ENCODE results near the gene ADAMTS6. TPM values are rescaled to one million over a fixed set of nuclear protein-coding genes. Genes with fewer than 3 reads are reported as not detected.

The ADAMTS6 gene
- total RNA-seq, 5 donors from 2014 or later (not counting 1 experiment from before 2014, with no cell fraction given) = 2.0 to 5.3 (median 4.0) TPM

GRCh38 chr5:65296067-65296466 lies 185.7 kb downstream of the ADAMTS6 start:
- H3K27ac ChIP-seq (ENCODE audit: low read length) = no peak overlapping the region
- POLR2A ChIA-PET = interaction anchor here in 1 of 2 donors (0.6 kb wide), 1 partner anchor 107 kb away, joined by 3 read pairs; no protein-coding TSS in a partner anchor
- H3K27me3 Mint-ChIP-seq = no peaks in the 10 kb centered on the region
- H3K4me1 Mint-ChIP-seq = no peaks in the 10 kb centered on the region
- no peaks in the 10 kb centered on the region for H3K4me1 ChIP-seq (ENCODE audit: control insufficient read depth in 1 of 2, extremely low read depth in 1 of 2, insufficient read depth in 2 of 2, low read length in 2 of 2)
- WGBS (ENCODE audit: insufficient coverage) = no CpG with 5 or more reads among the region's 1 CpG
- H3K9me3 Mint-ChIP-seq = no peaks in the 10 kb centered on the region
- no peak overlapping the region for H3K27ac Mint-ChIP-seq
- no peaks in the 10 kb centered on the region for H3K36me3 Mint-ChIP-seq
- H3K4me3 Mint-ChIP-seq = no peak overlapping the region
- no peaks in the 10 kb centered on the region for H3K36me3 ChIP-seq (ENCODE audit: control insufficient read depth in 2 of 2, extremely low read depth in 1 of 2, insufficient read depth in 1 of 2, low read length in 1 of 2)
- ATAC-seq (replicated peaks in 1 of 4) (no peak), DNase-seq (no peak)
- no peaks in the 10 kb centered on the region for H3K27me3 ChIP-seq (replicated peaks in 1 of 2; ENCODE audit: control insufficient read depth in 2 of 2, extremely low read depth in 1 of 2, insufficient read depth in 2 of 2, low read length in 1 of 2)
- H3K4me3 ChIP-seq (ENCODE audit: control insufficient read depth in 1 of 2, extremely low read depth in 1 of 2, low read length in 1 of 2) = no peak overlapping the region
- no peaks in the 10 kb centered on the region for H3K9me3 ChIP-seq
- CTCF ChIA-PET = no interaction called here

GRCh38 chr5:65292196-65292595 lies 189.5 kb downstream of the ADAMTS6 start:
- ChIA-PET CTCF (no interaction called here), POLR2A (no interaction called here)
- Mint-ChIP-seq H3K27me3 (no peaks in the 10 kb centered on the region), H3K4me1 (no peaks in the 10 kb centered on the region), H3K36me3 (no peaks in the 10 kb centered on the region), H3K27ac (no peak overlapping the region), H3K9me3 (no peaks in the 10 kb centered on the region), H3K4me3 (no peak overlapping the region)
- Histone ChIP-seq H3K27me3 (replicated peaks in 1 of 2; ENCODE audit: control insufficient read depth in 2 of 2, extremely low read depth in 1 of 2, insufficient read depth in 2 of 2, low read length in 1 of 2) (no peaks in the 10 kb centered on the region), H3K36me3 (ENCODE audit: control insufficient read depth in 2 of 2, extremely low read depth in 1 of 2, insufficient read depth in 1 of 2, low read length in 1 of 2) (no peaks in the 10 kb centered on the region), H3K4me3 (ENCODE audit: control insufficient read depth in 1 of 2, extremely low read depth in 1 of 2, low read length in 1 of 2) (no peak overlapping the region), H3K4me1 (ENCODE audit: control insufficient read depth in 1 of 2, extremely low read depth in 1 of 2, insufficient read depth in 2 of 2, low read length in 2 of 2) (no peaks in the 10 kb centered on the region), H3K9me3 (no peaks in the 10 kb centered on the region), H3K27ac (ENCODE audit: low read length) (no peak overlapping the region)
- DNase-seq = no peak
- no peak for ATAC-seq (replicated peaks in 1 of 4)

GRCh38 chr5:65290677-65291076 lies 191.0 kb downstream of the ADAMTS6 start:
- POLR2A ChIA-PET = no interaction called here
- Histone ChIP-seq H3K4me3 (ENCODE audit: control insufficient read depth in 1 of 2, extremely low read depth in 1 of 2, low read length in 1 of 2) (no peak overlapping the region), H3K36me3 (ENCODE audit: control insufficient read depth in 2 of 2, extremely low read depth in 1 of 2, insufficient read depth in 1 of 2, low read length in 1 of 2) (no peaks in the 10 kb centered on the region), H3K27me3 (replicated peaks in 1 of 2; ENCODE audit: control insufficient read depth in 2 of 2, extremely low read depth in 1 of 2, insufficient read depth in 2 of 2, low read length in 1 of 2) (no peaks in the 10 kb centered on the region), H3K27ac (ENCODE audit: low read length) (no peak overlapping the region), H3K4me1 (ENCODE audit: control insufficient read depth in 1 of 2, extremely low read depth in 1 of 2, insufficient read depth in 2 of 2, low read length in 2 of 2) (no peaks in the 10 kb centered on the region), H3K9me3 (no peaks in the 10 kb centered on the region)
- H3K4me3 Mint-ChIP-seq = no peak overlapping the region
- DNase-seq (no peak), ATAC-seq (replicated peaks in 1 of 4) (no peak)
- CTCF ChIA-PET = no interaction called here
- H3K4me1 Mint-ChIP-seq = no peaks in the 10 kb centered on the region
- H3K9me3 Mint-ChIP-seq = no peaks in the 10 kb centered on the region
- WGBS (ENCODE audit: insufficient coverage) = no CpG with 5 or more reads among the region's 1 CpG
- H3K27ac Mint-ChIP-seq = no peak overlapping the region
- no peaks in the 10 kb centered on the region for H3K36me3 Mint-ChIP-seq
- H3K27me3 Mint-ChIP-seq = no peaks in the 10 kb centered on the region

- ChIA-PET POLR2A (no interaction called here), CTCF (no interaction called here)
- no peak overlapping the region for H3K4me3 ChIP-seq (ENCODE audit: control insufficient read depth in 1 of 2, extremely low read depth in 1 of 2, low read length in 1 of 2)
- no peaks in the 10 kb centered on the region for H3K27me3 Mint-ChIP-seq
- no peak for ATAC-seq (replicated peaks in 1 of 4)
- no CpG with 5 or more reads among the region's 2 CpGs for WGBS (ENCODE audit: insufficient coverage)
- no peaks in the 10 kb centered on the region for H3K4me1 ChIP-seq (ENCODE audit: control insufficient read depth in 1 of 2, extremely low read depth in 1 of 2, insufficient read depth in 2 of 2, low read length in 2 of 2)
- H3K36me3 Mint-ChIP-seq = no peaks in the 10 kb centered on the region
- no peaks in the 10 kb centered on the region for H3K4me1 Mint-ChIP-seq
- H3K27ac ChIP-seq (ENCODE audit: low read length) = no peak overlapping the region
- no peak for DNase-seq
- no peaks in the 10 kb centered on the region for H3K36me3 ChIP-seq (ENCODE audit: control insufficient read depth in 2 of 2, extremely low read depth in 1 of 2, insufficient read depth in 1 of 2, low read length in 1 of 2)
- H3K9me3 Mint-ChIP-seq = no peaks in the 10 kb centered on the region
- H3K9me3 ChIP-seq = no peaks in the 10 kb centered on the region
- H3K27ac Mint-ChIP-seq = no peak overlapping the region
- H3K4me3 Mint-ChIP-seq = no peak overlapping the region
- no peaks in the 10 kb centered on the region for H3K27me3 ChIP-seq (replicated peaks in 1 of 2; ENCODE audit: control insufficient read depth in 2 of 2, extremely low read depth in 1 of 2, insufficient read depth in 2 of 2, low read length in 1 of 2)
Observed at GRCh38 chr5:65288657-65289056, 193.1 kb downstream of the ADAMTS6 start.

GRCh38 chr5:65279603-65280002 lies 202.1 kb downstream of the ADAMTS6 start:
- Histone ChIP-seq H3K27me3 (replicated peaks in 1 of 2; ENCODE audit: control insufficient read depth in 2 of 2, extremely low read depth in 1 of 2, insufficient read depth in 2 of 2, low read length in 1 of 2) (no peaks in the 10 kb centered on the region), H3K4me3 (ENCODE audit: control insufficient read depth in 1 of 2, extremely low read depth in 1 of 2, low read length in 1 of 2) (no peak overlapping the region), H3K27ac (ENCODE audit: low read length) (no peak overlapping the region), H3K9me3 (no peaks in the 10 kb centered on the region), H3K4me1 (ENCODE audit: control insufficient read depth in 1 of 2, extremely low read depth in 1 of 2, insufficient read depth in 2 of 2, low read length in 2 of 2) (no peaks in the 10 kb centered on the region), H3K36me3 (ENCODE audit: control insufficient read depth in 2 of 2, extremely low read depth in 1 of 2, insufficient read depth in 1 of 2, low read length in 1 of 2) (no peaks in the 10 kb centered on the region)
- H3K27ac Mint-ChIP-seq = no peak overlapping the region
- CTCF ChIA-PET = no interaction called here
- DNase-seq (no peak), ATAC-seq (replicated peaks in 1 of 4) (no peak)
- POLR2A ChIA-PET = no interaction called here
- H3K4me1 Mint-ChIP-seq = no peaks in the 10 kb centered on the region
- no peaks in the 10 kb centered on the region for H3K36me3 Mint-ChIP-seq
- peaks cover 0 to 4% (median 0%) of the 10 kb centered on the region in 3 donors for H3K9me3 Mint-ChIP-seq
- no CpG with 5 or more reads among the region's 2 CpGs for WGBS (ENCODE audit: insufficient coverage)
- H3K27me3 Mint-ChIP-seq = no peaks in the 10 kb centered on the region
- no peak overlapping the region for H3K4me3 Mint-ChIP-seq

GRCh38 chr5:65276178-65276890 lies 205.4 kb downstream of the ADAMTS6 start:
- Mint-ChIP-seq H3K27me3 (no peaks in the 10 kb centered on the region), H3K27ac (no peak overlapping the region), H3K4me3 (no peak overlapping the region), H3K9me3 (peaks cover 0 to 4% (median 0%) of the 10 kb centered on the region in 3 donors), H3K36me3 (no peaks in the 10 kb centered on the region), H3K4me1 (no peaks in the 10 kb centered on the region)
- no CpG with 5 or more reads among the region's 1 CpG for WGBS (ENCODE audit: insufficient coverage)
- DNase-seq (no peak), ATAC-seq (replicated peaks in 1 of 4) (no peak)
- no peaks in the 10 kb centered on the region for H3K36me3 ChIP-seq (ENCODE audit: control insufficient read depth in 2 of 2, extremely low read depth in 1 of 2, insufficient read depth in 1 of 2, low read length in 1 of 2)
- ChIA-PET POLR2A (no interaction called here), CTCF (no interaction called here)
- H3K4me1 ChIP-seq (ENCODE audit: control insufficient read depth in 1 of 2, extremely low read depth in 1 of 2, insufficient read depth in 2 of 2, low read length in 2 of 2) = no peaks in the 10 kb centered on the region
- no peak overlapping the region for H3K4me3 ChIP-seq (ENCODE audit: control insufficient read depth in 1 of 2, extremely low read depth in 1 of 2, low read length in 1 of 2)
- H3K27ac ChIP-seq (ENCODE audit: low read length) = no peak overlapping the region
- no peaks in the 10 kb centered on the region for H3K9me3 ChIP-seq
- H3K27me3 ChIP-seq (replicated peaks in 1 of 2; ENCODE audit: control insufficient read depth in 2 of 2, extremely low read depth in 1 of 2, insufficient read depth in 2 of 2, low read length in 1 of 2) = no peaks in the 10 kb centered on the region

- ChIA-PET POLR2A (interaction anchor here in 1 of 2 donors (0.6 kb wide), 1 partner anchor 736 kb away, joined by 3 read pairs; no protein-coding TSS in a partner anchor), CTCF (no interaction called here)
- Mint-ChIP-seq H3K36me3 (no peaks in the 10 kb centered on the region), H3K27me3 (no peaks in the 10 kb centered on the region), H3K9me3 (no peaks in the 10 kb centered on the region), H3K4me3 (no peak overlapping the region), H3K4me1 (no peaks in the 10 kb centered on the region), H3K27ac (no peak overlapping the region)
- no peak overlapping the region for H3K27ac ChIP-seq (ENCODE audit: low read length)
- WGBS (ENCODE audit: insufficient coverage) = 100% methylated on average over 1 of the region's 1 CpG
- no peak overlapping the region for H3K4me3 ChIP-seq (ENCODE audit: control insufficient read depth in 1 of 2, extremely low read depth in 1 of 2, low read length in 1 of 2)
- H3K9me3 ChIP-seq = no peaks in the 10 kb centered on the region
- DNase-seq (no peak), ATAC-seq (replicated peaks in 1 of 4) (no peak)
- H3K36me3 ChIP-seq (ENCODE audit: control insufficient read depth in 2 of 2, extremely low read depth in 1 of 2, insufficient read depth in 1 of 2, low read length in 1 of 2) = no peaks in the 10 kb centered on the region
- H3K27me3 ChIP-seq (replicated peaks in 1 of 2; ENCODE audit: control insufficient read depth in 2 of 2, extremely low read depth in 1 of 2, insufficient read depth in 2 of 2, low read length in 1 of 2) = no peaks in the 10 kb centered on the region
- H3K4me1 ChIP-seq (ENCODE audit: control insufficient read depth in 1 of 2, extremely low read depth in 1 of 2, insufficient read depth in 2 of 2, low read length in 2 of 2) = no peaks in the 10 kb centered on the region
Observed at GRCh38 chr5:65271906-65272305, 209.8 kb downstream of the ADAMTS6 start.
